Activated T-cell treated with anti-CD3 and anti-CD28 coated beads, Interleukin-2, amount 50 U/mL, for 1 hour (primary cell): ENCODE measurements around the gene IQCM.
"Not testable (repeated sequence)": the region's sequence is repeated elsewhere in the genome, so short reads cannot be mapped to it uniquely, and the experiment has no call there.

Experiments used
- DNase-seq: peaks from one replicate; pipeline ENCODE4 v3.0.0-alpha.2; 2020

IQCM gene

GRCh38 chr4:149555146-149555545 lies 260.5 kb downstream of the IQCM start:
- no peak for DNase-seq

DNA sequence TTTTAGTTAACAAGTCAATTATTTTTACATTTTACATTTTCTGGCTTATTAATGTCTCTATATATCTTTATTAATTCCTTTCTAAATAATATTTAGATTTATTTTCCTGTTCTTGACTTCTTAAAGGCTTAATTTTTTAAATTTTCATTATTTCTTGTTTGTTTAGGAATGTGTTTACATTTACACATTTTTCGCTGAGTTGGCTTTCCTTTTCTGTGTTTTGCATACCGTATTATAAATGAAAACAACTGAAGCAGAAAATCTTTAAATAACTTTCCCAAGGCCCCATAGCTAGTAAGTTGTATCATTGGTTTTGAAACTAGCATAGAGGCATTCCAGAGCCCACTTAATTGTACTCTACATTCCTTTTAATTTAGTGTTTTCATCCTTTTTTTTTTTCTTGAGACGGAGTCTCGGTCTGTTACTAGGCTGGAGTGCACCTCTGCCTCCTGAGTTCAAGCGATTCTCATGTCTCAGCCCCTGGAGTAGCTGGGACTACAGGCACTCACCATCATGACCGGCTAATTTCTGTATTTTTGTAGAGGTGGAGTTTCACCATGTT lies 261.6 kb downstream of the IQCM start:
- no peak for DNase-seq

GRCh38 chr4:149552601-149553000 lies 263.0 kb downstream of the IQCM start:
- no peak for DNase-seq

DNA sequence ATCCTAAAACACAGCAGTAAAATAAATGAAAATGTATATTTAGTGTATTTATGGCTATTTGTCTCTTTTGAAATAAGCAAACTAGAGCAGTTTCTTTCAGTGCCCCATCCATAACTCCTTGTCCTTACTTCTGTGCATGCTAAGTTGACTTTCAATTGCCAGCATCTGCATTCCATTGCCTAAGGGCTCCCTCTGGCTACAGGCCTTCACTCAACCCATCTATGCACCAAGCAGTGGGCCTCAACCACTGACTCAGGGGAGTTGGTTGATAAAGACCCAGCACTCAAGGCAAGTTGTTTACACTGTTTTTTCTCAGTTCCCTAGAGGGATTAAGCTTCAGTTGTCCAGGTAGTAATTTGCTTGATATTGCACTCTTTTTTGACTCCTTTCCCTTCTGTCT lies 265.7 kb downstream of the IQCM start:
- DNase-seq: no peak

DNA sequence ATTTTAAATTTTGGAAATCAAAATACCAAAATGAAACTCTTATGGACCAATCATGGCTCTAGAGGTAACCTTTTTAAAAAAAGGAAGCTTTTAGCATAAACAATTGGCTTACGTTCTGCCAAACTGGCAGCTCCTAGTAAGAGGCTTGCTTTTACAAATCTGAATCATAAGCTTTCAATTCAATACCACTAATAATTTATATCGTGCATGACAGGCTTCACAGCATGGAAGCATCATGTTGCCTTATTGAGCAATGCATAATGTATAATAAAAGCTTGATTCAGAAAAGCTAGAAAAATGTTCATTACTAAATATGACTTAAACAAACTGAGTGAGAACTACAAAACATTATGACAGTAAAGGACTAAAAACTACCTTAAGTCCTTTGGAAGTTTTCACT lies 280.9 kb downstream of the IQCM start:
- no peak for DNase-seq

- DNase-seq: no peak
Measured at GRCh38 chr4:149531861-149532260, 283.8 kb downstream of the IQCM start.

DNA sequence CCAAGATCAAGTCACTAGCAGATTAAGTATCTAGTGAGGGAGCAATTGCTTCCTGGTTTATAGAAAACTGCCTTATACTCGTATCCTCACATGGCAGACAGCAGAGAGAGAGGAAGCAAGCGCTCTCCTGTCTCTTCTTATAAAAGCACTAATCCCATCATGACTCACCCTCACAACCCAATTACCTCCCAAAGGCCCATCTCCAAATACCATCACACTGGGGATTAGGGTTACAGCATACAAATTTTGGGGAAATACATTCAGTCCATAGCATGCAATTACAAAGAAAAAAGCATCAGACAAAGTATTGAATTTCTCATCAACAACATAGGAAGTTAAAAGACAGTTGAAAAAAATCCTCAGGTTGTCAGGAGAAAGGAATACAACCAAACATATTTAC lies 292.6 kb downstream of the IQCM start:
- DNase-seq: no peak

DNA sequence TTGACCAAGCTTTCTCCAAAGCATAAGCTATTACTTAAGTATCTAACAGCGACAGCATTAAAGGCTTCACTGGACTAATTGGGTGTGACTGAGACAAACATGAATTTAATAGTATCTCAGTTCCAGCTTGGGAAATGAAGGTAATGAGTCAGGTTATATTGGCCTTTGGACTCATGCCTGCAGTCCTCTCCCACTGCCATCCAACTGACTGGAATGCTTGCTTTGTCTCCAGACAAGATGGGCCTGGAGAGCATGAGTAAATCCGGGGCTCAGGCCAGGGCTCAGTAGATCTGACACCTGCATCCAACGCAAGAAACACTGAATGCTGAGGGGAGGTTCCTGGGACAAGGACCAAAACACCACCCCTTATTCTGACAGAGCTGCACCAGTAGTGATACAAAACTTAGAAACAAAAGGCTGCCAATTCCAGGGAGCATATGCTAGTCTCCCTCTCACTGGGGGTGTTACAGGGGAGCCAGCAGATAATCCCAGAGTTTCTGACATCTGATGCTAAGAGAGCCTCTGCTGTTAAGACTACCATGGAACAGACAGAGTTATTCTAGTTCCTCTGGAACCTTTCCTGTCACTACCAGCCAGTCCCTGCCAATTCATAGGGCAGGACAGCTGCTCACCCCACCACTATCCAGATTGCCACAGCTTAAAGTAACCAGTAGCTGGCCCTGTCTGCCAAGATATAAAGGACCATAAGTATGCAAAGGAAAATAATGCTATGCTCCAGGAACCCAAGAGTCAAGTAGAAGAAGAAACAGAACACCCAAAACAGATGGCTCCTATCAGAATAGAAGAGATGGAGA lies 293.8 kb downstream of the IQCM start:
- DNase-seq: no peak

GRCh38 chr4:149518471-149518870 lies 297.2 kb downstream of the IQCM start:
- no peak for DNase-seq

GRCh38 chr4:149513081-149513480 lies 302.6 kb downstream of the IQCM start:
- DNase-seq: no peak

GRCh38 chr4:149512501-149512900 lies 303.1 kb downstream of the IQCM start:
- DNase-seq: no peak

GRCh38 chr4:149511558-149512298 lies 303.9 kb downstream of the IQCM start:
- DNase-seq: no peak

DNA sequence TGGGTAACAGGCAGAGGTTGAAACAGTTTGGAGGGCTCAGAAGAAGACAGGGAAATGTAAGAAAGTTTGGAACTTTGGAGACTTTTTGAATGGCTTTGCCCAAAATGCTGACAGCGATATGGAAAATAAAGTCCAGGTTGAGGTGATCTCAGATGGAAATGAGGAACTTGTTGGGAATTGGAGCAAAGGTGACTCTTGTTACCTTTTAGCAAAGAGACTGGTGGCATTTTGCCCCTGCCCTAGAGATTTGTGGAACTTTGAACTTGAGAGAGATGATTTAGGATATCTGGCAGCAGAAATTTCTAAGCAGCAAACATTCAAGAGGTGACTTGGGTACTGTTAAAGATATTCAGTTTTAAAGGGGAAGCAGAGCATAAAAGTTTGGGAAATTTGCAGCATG lies 308.3 kb downstream of the IQCM start:
- not testable (repeated sequence) for DNase-seq

- no peak for DNase-seq
Measured at GRCh38 chr4:149500806-149501205, 314.8 kb downstream of the IQCM start.

GRCh38 chr4:149499726-149500125 lies 315.9 kb downstream of the IQCM start:
- no peak for DNase-seq

GRCh38 chr4:149498246-149498645 lies 317.4 kb downstream of the IQCM start:
- DNase-seq: no peak

GRCh38 chr4:149493492-149493891 lies 322.2 kb downstream of the IQCM start:
- no peak for DNase-seq

DNA sequence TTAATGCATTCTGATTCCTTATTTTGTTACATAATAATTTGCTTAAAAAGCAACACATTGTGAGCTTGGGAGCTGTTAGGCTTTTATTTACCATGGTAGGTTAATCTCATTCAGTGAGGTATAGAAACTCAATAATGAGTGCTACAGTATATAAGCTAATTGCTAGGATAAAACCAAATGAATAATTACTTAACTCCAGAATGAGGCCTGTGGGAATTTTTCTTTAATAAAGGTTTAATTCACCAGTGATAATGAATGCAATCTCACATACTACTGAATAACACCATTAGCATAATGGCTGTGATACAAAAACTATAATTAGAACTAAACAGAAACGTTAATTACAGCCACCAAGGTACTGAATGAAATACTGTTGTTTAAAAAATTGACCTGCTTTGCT lies 326.3 kb downstream of the IQCM start:
- no peak for DNase-seq

GRCh38 chr4:149486861-149487260 lies 328.8 kb downstream of the IQCM start:
- DNase-seq: no peak

GRCh38 chr4:149468669-149469068 lies 347.0 kb downstream of the IQCM start:
- DNase-seq: not testable (repeated sequence)

DNA sequence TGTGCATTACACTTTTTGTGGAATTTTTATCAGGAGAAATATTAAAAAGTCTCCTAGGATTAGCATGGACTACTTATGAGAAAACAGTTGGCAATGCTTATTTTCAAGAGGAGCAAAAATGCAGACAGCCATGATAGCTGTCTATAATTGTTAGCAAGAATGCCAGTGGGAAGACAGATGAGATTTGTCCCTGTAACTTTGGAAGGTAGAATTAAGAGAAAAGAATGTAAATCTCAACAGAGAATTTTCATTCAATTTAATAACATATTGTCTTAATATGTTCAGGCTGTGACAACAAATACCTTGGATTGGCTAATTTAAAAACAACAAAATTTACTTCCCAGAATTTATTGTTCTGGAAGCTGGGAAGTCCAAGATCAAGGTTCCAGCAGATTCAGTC lies 349.2 kb downstream of the IQCM start:
- no peak for DNase-seq

DNA sequence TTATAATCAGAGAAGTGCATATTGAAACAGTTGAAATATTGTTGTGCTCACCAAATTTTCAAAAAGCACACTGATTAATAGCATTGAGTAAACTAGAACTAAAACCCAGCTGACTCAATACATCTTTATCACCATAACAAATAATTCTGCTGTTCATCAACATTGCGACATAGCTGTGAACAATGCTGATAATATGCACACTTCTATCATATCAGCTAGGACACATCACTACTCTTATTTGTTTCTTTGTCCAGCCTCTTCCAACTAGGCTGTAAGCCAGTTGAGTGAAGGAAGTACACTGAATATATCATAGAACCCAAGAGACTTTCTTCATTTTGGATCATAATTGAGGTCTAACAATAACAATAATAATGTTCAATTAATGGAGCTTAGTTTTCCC lies 349.7 kb downstream of the IQCM start:
- no peak for DNase-seq

GRCh38 chr4:149443537-149443936 lies 372.1 kb downstream of the IQCM start:
- no peak for DNase-seq

DNA sequence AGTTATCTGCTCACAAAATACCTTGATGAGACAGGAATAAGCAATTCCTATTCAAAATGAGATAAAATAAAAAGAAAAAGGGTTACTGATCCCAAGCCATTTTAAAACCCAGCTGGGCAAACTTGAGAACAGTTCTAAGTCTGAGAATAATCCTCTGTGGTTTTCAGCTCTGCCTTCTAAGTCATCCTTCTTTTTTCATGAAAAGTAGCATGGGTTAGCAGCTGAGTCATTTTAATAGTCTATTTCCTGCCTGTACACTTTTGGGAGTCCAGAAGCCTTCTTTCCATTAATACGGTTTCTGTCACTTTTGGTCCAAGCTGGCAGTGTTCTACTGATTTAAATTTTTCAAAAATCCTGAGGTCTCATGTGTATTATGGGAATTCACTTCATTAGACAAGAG lies 374.3 kb downstream of the IQCM start:
- DNase-seq: no peak
